CD4-positive, alpha-beta T cell treated with Interleukin-6 at 100 ng/mL for 8 hours (primary cell): ENCODE data around the gene ADCY10.
"Not testable (repeated sequence)": the region's sequence is repeated elsewhere in the genome, so short reads cannot be mapped to it uniquely, and the experiment has no call there.

ENCODE experiments used
- DNase-seq: peaks from one replicate; pipeline ENCODE4 v3.0.0-alpha.2; 2020; ENCODE audit warnings: mixed read lengths, low spot score

The ADCY10 gene

GRCh38 chr1:167913895-167914496, at the start of gene ADCY10:
Gene ADCY10, minus strand, starts transcription at chr1:167914134. Its CDS starts 8,994 bp downstream, at chr1:167905140.
- DNase-seq, result no peak

DNA sequence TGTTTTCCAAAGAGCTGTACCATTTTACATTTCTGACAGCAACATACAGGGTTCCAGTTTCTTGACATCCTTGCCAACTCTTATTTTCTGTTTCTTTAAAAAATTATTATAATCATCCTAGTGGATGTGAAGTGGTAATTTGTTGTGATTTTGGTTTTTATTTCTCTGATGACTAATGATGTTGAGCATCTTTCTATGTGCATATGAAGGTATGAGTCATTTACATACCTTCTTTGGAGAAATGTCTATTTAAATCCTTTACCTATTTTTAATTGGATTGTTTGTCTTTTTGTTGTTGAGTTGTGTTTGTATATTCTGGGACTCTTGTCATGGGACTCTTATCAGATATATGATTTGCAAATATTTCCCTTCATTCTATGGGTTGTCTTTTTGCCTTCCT, 43.8 kb upstream of the ADCY10 start:
- DNase-seq, result no peak

GRCh38 chr1:167955915-167956314, 42.0 kb upstream of the ADCY10 start:
- DNase-seq, result no peak

- no peak for DNase-seq
These were observed 36.6 kb upstream of the ADCY10 start for GRCh38 chr1:167950569-167950968.

DNA sequence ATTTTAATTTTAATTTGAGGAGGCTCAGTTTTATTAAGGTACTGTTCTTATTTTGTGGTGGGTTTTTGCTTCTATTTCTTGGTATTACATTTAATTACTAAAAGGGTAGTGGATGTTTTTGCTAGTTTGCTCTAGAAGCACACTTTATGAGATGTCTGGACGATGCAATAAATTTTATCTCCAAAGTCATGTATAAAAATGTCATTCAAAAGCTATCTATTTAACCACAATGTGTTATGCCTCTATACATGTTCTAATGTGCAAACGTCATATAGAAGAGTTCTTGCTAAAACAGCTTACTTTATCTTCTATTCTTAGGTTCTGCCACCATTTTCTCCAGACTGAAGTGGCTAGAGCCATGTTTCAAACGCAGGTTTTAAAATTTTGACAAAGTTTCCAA, 35.9 kb upstream of the ADCY10 start:
- DNase-seq, result no peak

DNA sequence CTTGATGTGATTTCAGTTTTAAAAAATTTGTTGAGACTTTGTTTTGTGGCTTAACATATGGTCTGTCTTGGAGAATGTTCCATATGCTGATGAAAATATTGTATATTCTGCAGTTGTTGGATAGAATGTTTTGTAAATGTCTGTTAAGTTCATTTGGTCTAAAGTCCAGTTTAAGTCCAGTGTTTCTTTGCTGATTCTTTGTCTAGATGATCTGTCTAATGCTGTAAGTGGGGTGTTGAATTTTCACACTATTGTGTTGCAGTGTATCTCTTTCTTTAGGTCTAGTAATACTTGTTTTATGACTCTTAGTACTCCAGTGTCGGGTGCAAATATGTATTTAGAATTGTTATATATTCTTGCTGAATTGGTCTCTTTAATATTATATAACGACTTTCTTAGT, 33.8 kb upstream of the ADCY10 start:
- DNase-seq, result no peak

DNA sequence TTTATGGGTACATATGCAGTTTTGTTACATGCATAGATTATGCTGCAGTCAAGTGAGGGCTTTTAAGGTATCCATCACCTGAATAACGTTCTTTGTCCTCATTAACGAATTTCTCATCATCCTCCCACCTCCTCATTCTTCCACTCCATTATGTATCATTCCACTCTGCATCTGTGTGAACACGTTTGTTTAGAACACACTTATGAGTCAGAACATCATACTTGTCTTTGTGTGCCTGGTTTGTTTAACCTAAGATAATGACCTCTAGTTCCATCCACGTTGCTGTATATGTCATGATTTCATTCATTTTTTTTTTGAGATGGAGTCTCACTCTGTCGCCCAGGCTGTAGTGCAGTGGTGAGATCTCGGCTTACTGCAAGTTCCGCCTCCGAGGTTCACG, 29.6 kb upstream of the ADCY10 start:
- DNase-seq, result no peak

GRCh38 chr1:167940264-167940663, 26.3 kb upstream of the ADCY10 start:
- no peak for DNase-seq

DNA sequence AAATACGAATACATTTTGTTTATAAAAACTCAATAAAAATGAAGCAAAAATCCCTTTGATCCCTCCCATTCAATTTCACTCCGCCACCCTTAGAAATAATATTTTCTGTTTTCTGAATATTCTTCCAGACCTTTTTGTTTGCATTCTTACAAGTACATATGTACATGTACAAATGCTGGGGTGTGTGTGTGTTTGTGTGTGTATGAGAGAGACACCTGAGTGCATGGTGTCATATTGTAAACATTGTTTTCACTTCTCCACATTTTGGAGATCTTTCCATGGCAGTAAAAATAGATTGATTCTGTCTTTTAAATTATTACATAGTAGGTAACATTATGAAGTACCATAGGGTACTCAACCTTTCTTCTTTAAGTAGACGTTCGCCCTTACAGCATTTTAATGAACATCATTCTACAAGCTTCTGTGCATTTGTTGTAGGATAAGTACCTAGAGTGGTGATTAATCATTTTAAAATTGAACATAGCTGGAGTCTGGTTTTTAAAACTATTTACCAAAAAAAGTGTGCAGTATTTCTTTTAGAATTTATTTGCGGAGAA, 24.2 kb upstream of the ADCY10 start:
- DNase-seq, result no peak

GRCh38 chr1:167937709-167938010, 23.7 kb upstream of the ADCY10 start:
- DNase-seq, result no peak

- DNase-seq, result peak; percentile 42
These were observed 23.2 kb upstream of the ADCY10 start, which contains the start of gene MPC2 for GRCh38 chr1:167936930-167937708. Gene MPC2, minus strand, starts transcription at chr1:167937072. Its CDS starts 1,231 bp downstream, at chr1:167935841.

- DNase-seq, result peak; percentile 98
These were observed 22.4 kb upstream of the ADCY10 start, which contains the start of gene DCAF6 for GRCh38 chr1:167936068-167936929. Gene DCAF6, plus strand, starts transcription at chr1:167936683. Its CDS starts 229 bp downstream, at chr1:167936912.

DNA sequence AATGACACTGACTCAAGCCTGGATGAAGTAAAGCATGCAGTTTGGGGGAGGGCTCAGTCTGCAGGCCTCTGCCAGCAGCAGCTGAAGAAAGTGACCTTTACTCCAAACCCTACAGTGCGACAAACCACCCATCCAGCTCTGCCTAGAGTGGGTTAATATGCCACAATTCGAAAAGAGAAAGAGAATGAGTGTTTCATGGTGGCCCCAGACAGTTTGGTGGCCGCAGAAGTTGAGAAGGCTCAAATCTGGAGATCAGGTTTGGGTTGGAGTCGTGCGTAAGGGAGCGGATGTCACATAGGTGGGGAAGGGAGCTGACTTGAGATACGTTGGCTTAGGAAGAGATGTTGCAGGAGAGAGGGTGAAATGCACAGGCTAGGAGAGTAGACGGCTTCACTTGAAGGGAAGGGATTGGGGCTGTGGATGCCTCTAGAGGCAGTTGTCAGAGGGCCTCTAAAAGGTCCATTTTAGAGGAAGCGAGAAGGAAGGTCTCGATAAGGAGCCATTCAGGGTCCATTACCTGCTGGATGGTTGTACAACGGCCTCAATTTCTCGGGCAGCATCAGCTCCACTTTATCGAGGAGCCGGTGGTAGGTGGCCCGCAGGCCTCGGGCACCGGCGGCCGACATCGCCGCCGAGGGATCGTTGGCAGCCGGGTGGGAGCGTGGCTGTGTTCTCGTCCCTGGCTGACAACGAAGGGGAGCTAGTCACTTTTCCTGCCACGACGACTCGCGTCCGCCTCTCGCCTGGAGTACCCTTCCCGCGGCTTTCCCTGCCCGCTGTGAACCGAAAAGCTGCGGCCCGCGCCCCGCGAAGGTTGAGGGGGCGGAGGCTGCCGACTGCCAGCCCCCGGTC, 21.5 kb upstream of the ADCY10 start:
- peak; percentile 19 for DNase-seq

DNA sequence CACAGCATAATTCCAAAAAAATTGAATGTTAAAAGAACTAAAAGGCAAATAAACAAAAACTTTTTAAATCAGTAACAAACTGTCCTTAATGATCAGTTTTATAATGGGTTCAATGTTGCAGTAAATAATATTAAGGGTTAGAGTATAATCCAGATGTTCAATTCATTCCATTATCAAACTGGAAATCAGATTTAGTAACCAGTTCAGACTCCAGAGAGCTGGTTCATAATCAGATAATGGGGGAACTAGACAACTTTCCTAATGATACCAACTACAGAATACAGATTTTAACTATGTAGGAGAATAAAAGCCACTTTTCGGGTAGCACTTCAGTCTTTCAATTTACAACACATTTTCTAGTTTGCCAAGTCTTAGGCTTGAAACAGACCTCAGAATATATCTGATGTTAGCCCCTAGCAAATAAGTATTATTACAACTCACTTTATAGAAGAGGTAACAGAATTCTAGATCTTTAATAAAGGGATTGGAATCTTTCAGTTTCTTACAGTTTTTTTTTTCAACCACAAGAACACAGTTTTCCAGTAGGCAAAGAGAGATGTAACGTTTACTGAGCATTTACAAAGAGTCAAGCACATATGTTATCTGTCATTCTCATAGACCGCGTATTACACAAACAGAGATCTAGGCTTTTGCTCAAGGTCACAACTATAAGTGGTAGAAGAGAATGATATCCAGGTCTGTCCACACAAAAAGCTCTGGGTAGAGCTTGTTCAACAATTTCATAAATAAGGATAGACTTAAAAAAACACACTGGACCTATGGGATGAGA, 20.7 kb upstream of the ADCY10 start:
- no peak for DNase-seq

- no peak for DNase-seq
These were observed 19.9 kb upstream of the ADCY10 start for GRCh38 chr1:167933788-167934187.

DNA sequence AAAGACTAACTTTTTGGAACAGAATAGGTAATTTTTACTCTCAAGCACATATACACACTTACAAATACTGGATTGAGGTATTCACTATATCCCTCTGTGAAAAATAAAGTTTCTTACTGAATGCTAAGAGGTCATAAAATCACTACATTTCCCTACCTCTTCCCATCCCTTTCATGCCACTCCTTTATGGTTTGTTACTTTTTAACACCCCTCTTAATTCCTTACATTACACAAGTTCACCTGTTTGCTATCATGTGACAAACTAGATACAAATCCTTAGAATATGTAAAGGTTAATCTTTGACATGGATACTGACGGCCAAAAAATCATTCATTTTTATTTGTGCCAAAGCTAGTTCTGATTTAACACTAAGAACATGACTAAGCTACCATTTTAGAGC, 15.8 kb upstream of the ADCY10 start:
- DNase-seq, result no peak

GRCh38 chr1:167928919-167929318, 15.0 kb upstream of the ADCY10 start:
- DNase-seq, result not testable (repeated sequence)

DNA sequence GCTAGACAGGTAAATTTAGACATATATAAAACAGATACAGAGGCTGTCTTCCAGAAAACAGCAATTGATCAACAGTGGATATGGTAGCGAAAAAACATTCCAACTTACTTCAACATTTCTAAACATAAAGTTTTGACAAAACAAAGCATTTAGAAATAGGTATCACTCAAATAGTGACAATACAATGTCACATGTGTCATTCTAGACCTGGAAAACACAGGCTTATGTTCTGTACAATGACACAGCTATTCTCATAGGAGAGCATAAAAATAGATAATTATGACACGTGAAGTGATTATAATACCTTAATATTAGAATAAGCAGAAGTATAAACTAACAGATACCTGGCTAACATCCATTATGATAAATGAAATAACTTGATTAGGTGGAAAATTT, 14.5 kb upstream of the ADCY10 start:
- DNase-seq, result no peak

- DNase-seq, result no peak
These were observed 13.3 kb upstream of the ADCY10 start for GRCh38 chr1:167927046-167927754.

- no peak for DNase-seq
These were observed 12.6 kb upstream of the ADCY10 start for GRCh38 chr1:167926486-167926997.
